Gastrocnemius medialis (tissue), 4 donors: ENCODE results near the gene ZFP36L1.

Experiments used
- CTCF ChIP-seq, 5 experiments: fragments of 450-650 bp in 3 of 5; fragments of 200-600 bp in 2 of 5; sonication (generic) in 2 of 5; IDR thresholded peaks in 4 of 5; conservative IDR thresholded peaks in 1 of 5; 1 replicate in 4 of 5; 2 replicates in 1 of 5; pipeline ENCODE4 v1.5.1; 2016 to 2019; ENCODE audit warnings: antibody characterized with exemption in 5 of 5, mild to moderate bottlenecking in 3 of 5, moderate library complexity in 3 of 5
- POLR2A ChIP-seq, 2 donors: fragments of 450-650 bp; IDR thresholded peaks; one replicate each; pipeline ENCODE4 v1.6.1; 2017; ENCODE audit warnings: antibody characterized with exemption in 2 of 2, mild to moderate bottlenecking in 2 of 2, moderate library complexity in 2 of 2

GRCh38 chr14:68756000-68756481, 36.8 kb downstream of the ZFP36L1 start:
- TF ChIP-seq CTCF (IDR thresholded peaks at IDR 0.05 in 4 of 5, conservative IDR thresholded peaks at IDR 0.05 in 1 of 5), result no peak
- no peak for TF ChIP-seq POLR2A (IDR thresholded peaks at IDR 0.05)
